Gastroesophageal sphincter (tissue), 3 donors: ENCODE data around the gene PEAK1.

Source experiments
- POLR2A ChIP-seq, 2 donors: fragments of 450-650 bp; IDR thresholded peaks; one replicate each; pipeline ENCODE4 v1.6.1; 2017; ENCODE audit warnings: antibody characterized with exemption in 2 of 2, mild to moderate bottlenecking in 2 of 2, moderate library complexity in 1 of 2
- POLR2AphosphoS5 ChIP-seq: sonication (generic); formaldehyde crosslinking; IDR thresholded peaks from one replicate; pipeline ENCODE4 v1.6.1; 2017; ENCODE audit warnings: antibody characterized with exemption
- TF ChIP-seq, protein P1 (sequence below), 4 experiments: fragments of 200-600 bp in 2 of 4; fragments of 450-650 bp in 2 of 4; sonication (generic) in 1 of 4; IDR thresholded peaks; one replicate each; pipeline ENCODE4 v1.5.1; 2017 to 2019; ENCODE audit warnings: antibody characterized with exemption in 4 of 4, mild to moderate bottlenecking in 2 of 4, moderate library complexity in 2 of 4

DNA sequence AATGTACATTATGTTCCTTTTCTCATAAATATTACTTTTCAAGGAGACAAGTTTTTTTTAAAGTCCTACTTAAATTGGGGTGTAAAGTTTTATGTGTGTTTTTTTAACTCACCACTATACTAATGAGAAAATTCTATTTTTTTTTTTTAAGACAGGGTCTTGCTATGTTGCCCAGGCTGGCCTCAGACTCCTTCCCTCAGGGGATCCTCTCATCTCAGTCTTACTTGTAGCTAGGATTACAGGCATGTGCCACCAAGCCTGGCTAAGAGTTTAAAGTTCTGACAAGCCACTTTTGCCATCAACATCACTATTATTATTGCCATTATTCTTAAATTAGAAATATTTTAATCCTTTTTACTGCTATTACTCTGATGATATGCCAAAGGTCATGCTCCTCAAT, 356.7 kb downstream of the PEAK1 start:
- TF ChIP-seq POLR2A (IDR thresholded peaks at IDR 0.05) = no peak
- TF ChIP-seq, protein P1, sequence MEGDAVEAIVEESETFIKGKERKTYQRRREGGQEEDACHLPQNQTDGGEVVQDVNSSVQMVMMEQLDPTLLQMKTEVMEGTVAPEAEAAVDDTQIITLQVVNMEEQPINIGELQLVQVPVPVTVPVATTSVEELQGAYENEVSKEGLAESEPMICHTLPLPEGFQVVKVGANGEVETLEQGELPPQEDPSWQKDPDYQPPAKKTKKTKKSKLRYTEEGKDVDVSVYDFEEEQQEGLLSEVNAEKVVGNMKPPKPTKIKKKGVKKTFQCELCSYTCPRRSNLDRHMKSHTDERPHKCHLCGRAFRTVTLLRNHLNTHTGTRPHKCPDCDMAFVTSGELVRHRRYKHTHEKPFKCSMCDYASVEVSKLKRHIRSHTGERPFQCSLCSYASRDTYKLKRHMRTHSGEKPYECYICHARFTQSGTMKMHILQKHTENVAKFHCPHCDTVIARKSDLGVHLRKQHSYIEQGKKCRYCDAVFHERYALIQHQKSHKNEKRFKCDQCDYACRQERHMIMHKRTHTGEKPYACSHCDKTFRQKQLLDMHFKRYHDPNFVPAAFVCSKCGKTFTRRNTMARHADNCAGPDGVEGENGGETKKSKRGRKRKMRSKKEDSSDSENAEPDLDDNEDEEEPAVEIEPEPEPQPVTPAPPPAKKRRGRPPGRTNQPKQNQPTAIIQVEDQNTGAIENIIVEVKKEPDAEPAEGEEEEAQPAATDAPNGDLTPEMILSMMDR (IDR thresholded peaks at IDR 0.05) = no peak
- TF ChIP-seq POLR2AphosphoS5 = no peak
